HUES6 (cell line): ENCODE results near the gene NAT8L.

Source experiments
- H3K27ac ChIP-seq: 2 replicates; pipeline ENCODE4 v1.7.0; 2013; ENCODE audit warnings: low read depth, mild to moderate bottlenecking, low read length, inconsistent platforms
- H3K27me3 ChIP-seq: 2 replicates; pipeline ENCODE4 v1.6.1; 2013; ENCODE audit warnings: low read length; ENCODE audit not compliant: control insufficient read depth, insufficient read depth
- H3K36me3 ChIP-seq: 2 replicates; pipeline ENCODE4 v1.6.1; 2013; ENCODE audit warnings: low read length; ENCODE audit not compliant: control insufficient read depth, insufficient read depth
- H3K4me1 ChIP-seq: 2 replicates; pipeline ENCODE4 v1.6.1; 2013; ENCODE audit warnings: low read length; ENCODE audit not compliant: control insufficient read depth, insufficient read depth
- H3K4me3 ChIP-seq: 2 replicates; pipeline ENCODE4 v1.5.1; 2013; ENCODE audit warnings: low read depth, low read length
- H3K9ac ChIP-seq: one replicate; pipeline ENCODE4 v1.6.1; 2013; ENCODE audit warnings: mild to moderate bottlenecking, low read length
- H3K9me3 ChIP-seq: 2 replicates; pipeline ENCODE4 v1.6.1; 2013; ENCODE audit warnings: low read depth, low read length; ENCODE audit not compliant: control insufficient read depth, insufficient read depth

Gene NAT8L

GRCh38 chr4:2047031-2047660 is 12.0 kb upstream of the NAT8L start:
- Histone ChIP-seq H3K4me1 (peaks cover 5% of the 10 kb centered on the region; the same call in 1 of the 2 replicates), H3K27ac (no peak overlapping the region), H3K9me3 (peaks cover 4% of the 10 kb centered on the region; the same call in 1 of the 2 replicates), H3K36me3 (no peaks in the 10 kb centered on the region), H3K27me3 (peaks cover 38% of the 10 kb centered on the region), H3K4me3 (no peak overlapping the region), H3K9ac (no peak overlapping the region)

GRCh38 chr4:2047781-2048581 is 11.1 kb upstream of the NAT8L start:
- H3K27me3 ChIP-seq, result peaks cover 33% of the 10 kb centered on the region

GRCh38 chr4:2048831-2049230 is 10.3 kb upstream of the NAT8L start:
- Histone ChIP-seq H3K9ac (no peak overlapping the region), H3K4me1 (peaks cover 5% of the 10 kb centered on the region; the same call in 1 of the 2 replicates), H3K36me3 (no peaks in the 10 kb centered on the region), H3K9me3 (peaks cover 4% of the 10 kb centered on the region; the same call in 1 of the 2 replicates), H3K27me3 (peaks cover 24% of the 10 kb centered on the region; the same call in 1 of the 2 replicates), H3K27ac (no peak overlapping the region), H3K4me3 (no peak overlapping the region)

More at GRCh38 chr4:2047781-2048581, 11.1 kb upstream of the NAT8L start:
- H3K9me3 ChIP-seq, result peaks cover 4% of the 10 kb centered on the region; the same call in 1 of the 2 replicates
- H3K27ac ChIP-seq, result no peak overlapping the region
- H3K4me3 ChIP-seq, result no peak overlapping the region
- H3K36me3 ChIP-seq, result no peaks in the 10 kb centered on the region
- H3K9ac ChIP-seq, result no peak overlapping the region
- peaks cover 5% of the 10 kb centered on the region; the same call in 1 of the 2 replicates for H3K4me1 ChIP-seq

- no peak overlapping the region for H3K9ac ChIP-seq
- no peaks in the 10 kb centered on the region for H3K36me3 ChIP-seq
- H3K27me3 ChIP-seq, result peaks cover 19% of the 10 kb centered on the region; the same call in 1 of the 2 replicates
- H3K27ac ChIP-seq, result no peak overlapping the region
- peaks cover 5% of the 10 kb centered on the region; the same call in 1 of the 2 replicates for H3K4me1 ChIP-seq
- H3K9me3 ChIP-seq, result peaks cover 4% of the 10 kb centered on the region; the same call in 1 of the 2 replicates
- H3K4me3 ChIP-seq, result no peak overlapping the region
Measured at GRCh38 chr4:2049381-2049780, 9.7 kb upstream of the NAT8L start.

- Histone ChIP-seq H3K27me3 (peaks cover 15% of the 10 kb centered on the region; the same call in 1 of the 2 replicates), H3K9me3 (peaks cover under 1% of the 10 kb centered on the region; the same call in 1 of the 2 replicates), H3K9ac (no peak overlapping the region), H3K36me3 (no peaks in the 10 kb centered on the region), H3K27ac (no peak overlapping the region), H3K4me1 (peaks cover 5% of the 10 kb centered on the region; the same call in 1 of the 2 replicates), H3K4me3 (no peak overlapping the region)
Measured at GRCh38 chr4:2049811-2050210, 9.3 kb upstream of the NAT8L start.

- Histone ChIP-seq H3K4me1 (peaks cover 5% of the 10 kb centered on the region; the same call in 1 of the 2 replicates), H3K36me3 (no peaks in the 10 kb centered on the region), H3K9ac (no peak overlapping the region), H3K9me3 (no peaks in the 10 kb centered on the region), H3K27ac (no peak overlapping the region), H3K4me3 (no peak overlapping the region), H3K27me3 (peaks cover 15% of the 10 kb centered on the region)
Measured at GRCh38 chr4:2051086-2051485, 8.0 kb upstream of the NAT8L start.

GRCh38 chr4:2054217-2054616 is 4.9 kb upstream of the NAT8L start:
- no peak overlapping the region for H3K27ac ChIP-seq
- H3K9me3 ChIP-seq, result no peaks in the 10 kb centered on the region
- H3K4me1 ChIP-seq, result peaks cover 5% of the 10 kb centered on the region; the same call in 1 of the 2 replicates
- H3K4me3 ChIP-seq, result no peak overlapping the region
- no peak overlapping the region for H3K9ac ChIP-seq
- H3K27me3 ChIP-seq, result peaks cover 36% of the 10 kb centered on the region
- no peaks in the 10 kb centered on the region for H3K36me3 ChIP-seq

- H3K9ac ChIP-seq, result no peak overlapping the region
- H3K4me3 ChIP-seq, result no peak overlapping the region
- no peaks in the 10 kb centered on the region for H3K9me3 ChIP-seq
- peaks cover 65% of the 10 kb centered on the region for H3K27me3 ChIP-seq
- no peaks in the 10 kb centered on the region for H3K36me3 ChIP-seq
- peaks cover 4% of the 10 kb centered on the region; the same call in 1 of the 2 replicates for H3K4me1 ChIP-seq
- no peak overlapping the region for H3K27ac ChIP-seq
Measured at GRCh38 chr4:2057382-2058065, 1.6 kb upstream of the NAT8L start.

GRCh38 chr4:2058264-2059045 is 672 bp upstream of the NAT8L start:
- Histone ChIP-seq H3K4me1 (peaks cover 4% of the 10 kb centered on the region; the same call in 1 of the 2 replicates), H3K27me3 (peaks cover 71% of the 10 kb centered on the region), H3K4me3 (peak overlapping the region; percentile 68), H3K9me3 (no peaks in the 10 kb centered on the region), H3K36me3 (no peaks in the 10 kb centered on the region), H3K9ac (no peak overlapping the region), H3K27ac (no peak overlapping the region)
